GM04504 (cell line): ENCODE results near the gene FAM193B.

Experiments
- DNase-seq: peaks from one replicate; pipeline ENCODE4 v3.0.0-alpha.2; 2012; ENCODE audit warnings: low read depth

The FAM193B gene

GRCh38 chr5:177500685-177501522 is 53.5 kb downstream of the FAM193B start:
- DNase-seq, result no peak

GRCh38 chr5:177499842-177500241 is 54.5 kb downstream of the FAM193B start:
- DNase-seq, result no peak

GRCh38 chr5:177498013-177498787 is 56.2 kb downstream of the FAM193B start:
- DNase-seq, result no peak

GRCh38 chr5:177497292-177498012 is 56.9 kb downstream of the FAM193B start, which contains the start of gene PDLIM7:
Gene PDLIM7 (minus strand): TSS chr5:177497604. CDS start chr5:177496512, 1,092 bp downstream.
- peak; percentile 93 for DNase-seq

- peak; percentile 73 for DNase-seq
Observed at GRCh38 chr5:177496727-177497291, 57.6 kb downstream of the FAM193B start.

- DNase-seq, result no peak
Observed at GRCh38 chr5:177496070-177496726, 58.2 kb downstream of the FAM193B start.

GRCh38 chr5:177495243-177496060 is 58.9 kb downstream of the FAM193B start:
- DNase-seq, result no peak

- DNase-seq, result no peak
Observed at GRCh38 chr5:177494346-177495195, 59.8 kb downstream of the FAM193B start.

GRCh38 chr5:177493795-177494345 is 60.5 kb downstream of the FAM193B start:
- no peak for DNase-seq

GRCh38 chr5:177492841-177493240 is 61.5 kb downstream of the FAM193B start:
- no peak for DNase-seq

GRCh38 chr5:177491983-177492746 is 62.2 kb downstream of the FAM193B start:
- no peak for DNase-seq

- no peak for DNase-seq
Observed at GRCh38 chr5:177491429-177491945, 62.9 kb downstream of the FAM193B start.

GRCh38 chr5:177490992-177491391 is 63.4 kb downstream of the FAM193B start:
- DNase-seq, result no peak

GRCh38 chr5:177490311-177490991 is 63.9 kb downstream of the FAM193B start:
- no peak for DNase-seq

- no peak for DNase-seq
Observed at GRCh38 chr5:177489119-177489716, 65.1 kb downstream of the FAM193B start.

- no peak for DNase-seq
Observed at GRCh38 chr5:177487975-177488374, 66.4 kb downstream of the FAM193B start.

GRCh38 chr5:177487144-177487543 is 67.2 kb downstream of the FAM193B start:
- no peak for DNase-seq
